GM18868 (cell line): ENCODE measurements around the gene RHEX.
A peak's percentile ranks its signal among the peaks of the same experiment; 100 is the strongest.

Experiments used
- ATAC-seq: cut with Tn5 transposase; IDR thresholded peaks from one replicate; pipeline ENCODE4 v1.9.1; 2021; ENCODE audit warnings: mild to moderate bottlenecking, moderate library complexity; ENCODE audit not compliant: unreplicated experiment

Gene RHEX

DNA sequence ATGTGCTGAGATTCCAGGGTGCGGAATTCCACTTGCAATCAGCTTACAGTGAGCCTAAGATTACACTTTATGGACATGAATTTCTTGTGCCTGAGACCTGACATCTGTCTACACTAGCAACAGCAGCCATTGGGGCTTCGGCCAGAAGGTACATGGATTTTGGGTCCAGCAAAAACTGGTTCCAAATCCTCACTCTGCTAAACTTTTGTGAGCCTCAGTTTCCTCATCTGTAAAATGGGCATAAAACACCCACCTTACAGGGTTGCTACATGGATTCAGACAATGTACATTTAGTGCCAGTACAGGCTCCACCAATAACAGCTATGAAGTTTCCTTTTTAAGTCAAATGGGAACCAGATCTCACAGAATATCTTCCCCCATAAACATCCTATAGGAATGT is 30.8 kb downstream of the RHEX start:
- no peak for ATAC-seq

DNA sequence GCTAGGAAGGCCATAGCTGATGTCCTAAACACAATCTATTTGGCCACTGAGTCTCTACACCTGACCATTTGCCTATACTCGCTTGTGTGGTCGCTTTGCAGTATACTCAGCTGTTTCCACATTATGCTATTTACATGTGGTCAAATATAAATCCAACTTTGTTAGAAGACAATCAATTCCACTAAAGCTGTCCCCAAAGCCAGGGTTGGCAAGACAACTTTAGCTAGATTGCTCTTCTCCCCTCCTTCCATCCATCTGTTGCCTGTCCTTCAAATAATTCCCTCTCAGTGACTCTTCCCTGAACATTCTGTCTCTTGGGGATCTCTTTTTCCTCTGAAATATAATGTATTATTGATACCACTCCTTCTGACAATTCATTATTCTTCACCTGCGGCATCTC is 34.1 kb downstream of the RHEX start:
- no peak for ATAC-seq

DNA sequence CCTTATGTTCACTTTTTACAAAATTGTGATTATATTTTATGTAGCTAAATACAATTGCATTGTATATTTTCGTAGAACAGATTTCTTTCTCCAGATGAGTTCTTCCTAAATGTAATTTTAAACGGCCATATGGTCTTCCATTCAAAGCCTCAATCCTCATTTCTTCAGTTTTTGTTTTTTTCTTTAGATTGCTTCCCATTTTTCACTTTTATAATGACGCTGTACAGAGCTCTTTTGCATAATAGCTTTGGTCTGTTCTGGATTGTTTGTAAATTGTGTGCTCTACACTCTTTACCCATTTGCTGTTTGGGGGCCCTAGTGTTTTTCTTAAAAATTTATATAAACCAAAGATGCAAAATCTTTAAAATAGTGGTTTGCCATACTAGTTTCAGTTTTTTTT is 36.4 kb downstream of the RHEX start:
- ATAC-seq, result no peak

DNA sequence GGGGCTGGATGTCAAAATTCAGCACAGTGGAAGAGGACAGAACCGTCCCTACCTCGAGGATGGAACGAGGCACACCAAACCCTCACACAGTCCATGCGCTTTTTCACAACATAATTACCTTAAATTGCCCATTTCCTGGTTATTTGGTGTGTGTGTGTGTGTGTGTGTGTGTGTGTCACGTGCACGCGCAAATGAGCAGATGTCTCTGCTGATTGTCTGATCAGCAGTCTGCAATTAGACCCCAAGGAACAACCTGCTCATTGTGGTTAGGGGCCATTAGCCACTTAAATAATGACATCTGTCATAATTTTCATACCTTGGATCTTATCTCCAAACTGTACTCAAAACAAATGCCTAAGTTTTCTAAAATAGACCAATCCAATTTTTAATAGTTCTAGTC is 41.1 kb downstream of the RHEX start:
- ATAC-seq, result no peak

DNA sequence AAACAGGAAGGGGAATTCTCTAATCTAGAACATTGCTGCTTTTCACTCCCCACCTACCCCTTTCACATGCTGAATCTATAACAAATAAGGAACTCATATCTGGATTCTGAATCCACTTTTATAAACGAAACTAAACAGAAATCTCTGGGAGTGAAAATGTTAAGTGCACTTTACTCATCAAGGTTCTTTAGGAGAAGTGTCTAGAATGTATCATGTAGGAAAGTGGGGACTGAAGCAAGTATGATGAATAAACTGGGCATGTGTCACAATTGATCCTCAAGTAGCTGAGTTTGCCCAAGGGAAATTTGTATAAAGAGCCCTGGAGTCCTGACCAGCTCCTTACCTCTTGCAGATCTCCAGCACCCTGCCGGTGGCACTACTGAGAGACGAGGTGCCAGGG is 44.4 kb downstream of the RHEX start:
- no peak for ATAC-seq

DNA sequence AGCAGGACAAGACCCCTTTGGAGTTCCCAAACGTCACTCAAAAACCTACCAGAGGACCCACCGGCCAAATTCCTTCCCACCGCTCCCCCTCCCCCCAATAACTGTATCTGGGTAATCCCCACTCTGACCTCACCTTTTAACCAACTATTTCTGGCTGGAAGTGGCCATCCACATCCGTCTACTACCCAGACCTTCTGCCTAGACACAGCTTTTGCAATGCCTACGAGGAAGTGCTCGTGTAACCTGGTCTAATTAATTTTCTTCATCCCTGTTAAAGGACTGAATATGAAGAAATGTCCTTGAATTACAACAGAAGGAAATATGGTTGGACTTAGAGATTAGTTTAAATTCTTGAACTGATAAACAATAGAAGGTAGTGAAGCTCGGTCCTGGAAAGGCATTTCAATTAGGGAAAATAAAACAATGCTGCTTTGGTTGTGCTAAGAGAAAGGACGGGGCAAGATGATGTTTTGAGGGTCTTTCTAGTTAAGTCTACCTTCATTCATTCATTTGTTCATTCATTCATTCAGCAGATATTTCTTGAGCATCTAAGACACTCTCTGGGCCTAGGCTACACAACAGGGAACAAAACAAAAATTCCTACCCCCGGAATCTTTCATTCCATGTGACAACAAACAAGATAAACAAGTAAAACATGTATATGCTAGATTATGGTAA is 45.4 kb downstream of the RHEX start:
- no peak for ATAC-seq

DNA sequence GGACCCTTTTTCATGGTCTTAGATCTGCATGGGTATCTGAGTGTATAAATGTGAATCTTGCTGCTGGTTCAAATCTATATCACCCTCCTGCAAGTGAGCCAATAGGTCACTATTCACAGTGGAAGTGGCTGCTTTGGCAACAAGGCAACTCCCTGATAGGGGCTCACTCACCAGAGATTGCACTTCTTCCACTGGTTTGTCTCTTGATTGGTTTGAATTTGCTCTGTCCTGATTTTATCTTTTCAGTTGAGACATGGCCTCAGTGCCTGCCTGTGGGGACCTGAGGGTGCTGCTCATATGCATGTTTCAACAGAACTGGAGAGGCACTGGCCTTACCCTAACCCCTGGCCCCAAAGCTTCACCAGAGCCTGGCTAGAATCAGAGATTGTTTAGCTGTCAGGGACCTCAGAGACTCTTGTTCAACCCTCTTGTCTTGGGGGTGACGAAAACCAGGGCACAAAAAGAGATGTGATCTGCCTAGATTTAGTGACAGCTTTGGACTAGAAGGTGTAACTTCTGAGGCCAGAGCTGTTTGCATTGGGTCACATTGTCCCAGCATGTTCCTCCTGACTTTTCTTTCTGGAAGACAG is 47.3 kb downstream of the RHEX start:
- ATAC-seq, result no peak

DNA sequence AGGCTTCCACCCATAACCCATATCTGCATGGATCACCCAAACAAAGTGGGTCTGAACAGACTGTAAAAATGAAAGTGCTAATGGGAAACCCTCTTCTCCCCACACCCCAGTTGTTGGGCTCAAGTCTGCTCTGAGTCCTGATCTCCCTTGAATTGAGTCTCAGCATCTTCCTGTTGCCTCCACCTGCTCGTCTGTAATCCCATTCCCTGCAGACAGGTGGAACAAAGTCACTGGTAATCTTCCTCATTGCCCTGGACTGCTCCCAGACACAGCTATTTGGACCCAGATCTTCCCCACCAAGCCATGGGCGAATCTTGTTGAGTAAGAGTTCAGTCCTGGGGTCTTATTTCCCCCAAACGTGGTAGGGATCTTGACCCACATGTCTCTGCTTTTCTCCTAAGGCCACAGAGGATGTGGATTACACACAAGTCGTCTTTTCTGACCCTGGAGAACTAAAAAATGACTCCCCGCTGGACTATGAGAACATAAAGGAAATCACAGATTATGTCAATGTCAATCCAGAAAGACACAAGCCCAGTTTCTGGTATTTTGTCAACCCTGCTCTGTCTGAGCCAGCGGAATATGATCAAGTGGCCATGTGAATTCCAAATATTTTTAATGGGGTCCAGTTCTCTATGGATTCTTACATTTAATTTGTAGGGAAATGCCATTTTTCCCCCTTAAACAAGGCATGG is 48.5 kb downstream of the RHEX start:
- no peak for ATAC-seq

DNA sequence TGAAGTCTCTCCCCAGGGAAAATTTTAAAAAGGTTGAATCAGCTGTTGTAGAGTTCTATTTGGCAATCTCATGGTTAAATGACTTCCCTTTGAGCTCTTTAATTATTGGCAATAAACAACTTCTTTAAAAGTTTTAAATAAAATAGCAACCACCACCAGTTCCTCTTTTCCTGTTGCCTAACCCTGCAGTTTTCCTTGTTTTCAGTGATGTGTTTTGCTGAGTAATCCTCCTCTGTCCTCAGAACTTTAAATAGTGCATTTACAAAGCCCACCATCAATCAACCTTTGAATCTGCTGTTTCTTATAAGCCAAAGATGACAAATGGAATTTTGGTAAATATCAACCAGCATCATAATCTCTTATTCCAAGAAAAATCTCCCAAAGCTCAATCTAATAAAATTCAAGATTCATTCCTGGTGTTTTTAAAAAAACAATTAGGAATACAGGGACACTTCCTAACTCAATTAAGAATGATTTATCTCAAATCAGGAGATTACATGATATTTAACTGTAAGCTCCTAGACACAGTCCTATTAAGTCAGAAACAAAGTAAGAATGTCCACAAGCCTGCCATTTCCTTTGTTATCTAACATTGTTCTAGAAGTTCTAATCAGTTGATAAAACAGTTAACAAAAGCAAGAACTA is 49.4 kb downstream of the RHEX start:
- ATAC-seq, result no peak

DNA sequence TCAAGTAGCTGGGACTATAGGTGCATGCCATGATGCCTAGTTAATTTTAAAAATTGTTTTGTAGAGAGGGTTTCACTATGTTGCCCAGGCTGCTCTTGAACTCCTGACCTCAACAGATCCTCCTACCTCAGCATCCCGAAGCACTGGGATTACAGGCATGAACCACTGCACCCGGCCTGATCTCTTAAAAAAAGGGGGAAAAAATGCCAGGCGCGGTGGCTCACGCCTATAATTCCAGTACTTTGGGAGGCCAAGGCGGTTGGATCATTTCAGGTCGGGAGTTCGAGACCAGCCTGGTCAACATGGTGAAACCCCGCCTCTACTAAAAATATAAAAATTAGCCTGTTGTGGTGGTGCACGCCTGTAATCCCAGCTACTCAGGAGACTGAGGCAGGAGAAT is 51.0 kb downstream of the RHEX start:
- no peak for ATAC-seq

DNA sequence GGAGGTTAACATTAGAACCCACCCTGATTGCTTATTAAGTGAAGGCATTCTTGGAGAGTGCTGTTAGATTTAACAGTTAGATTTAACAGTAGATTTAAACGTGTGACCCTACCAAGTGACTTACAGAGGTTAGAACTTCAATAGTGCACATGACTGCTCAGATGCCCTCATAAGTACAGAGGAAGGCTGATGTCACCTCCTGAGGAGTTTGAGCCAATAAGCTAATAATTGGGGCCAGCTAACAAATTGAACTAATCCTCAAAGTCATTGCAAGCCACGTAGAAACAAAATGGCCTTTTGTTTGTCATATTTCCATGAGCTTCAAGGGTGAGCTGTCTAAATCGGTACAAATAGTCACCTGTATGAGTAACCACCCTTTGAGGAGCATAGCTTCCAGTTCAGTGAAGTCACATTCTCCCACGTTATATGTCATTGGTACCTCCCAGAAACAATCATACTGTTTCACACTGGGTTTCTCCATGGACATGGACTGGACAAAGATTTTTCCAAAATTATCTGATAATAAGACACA is 52.6 kb downstream of the RHEX start:
- no peak for ATAC-seq

DNA sequence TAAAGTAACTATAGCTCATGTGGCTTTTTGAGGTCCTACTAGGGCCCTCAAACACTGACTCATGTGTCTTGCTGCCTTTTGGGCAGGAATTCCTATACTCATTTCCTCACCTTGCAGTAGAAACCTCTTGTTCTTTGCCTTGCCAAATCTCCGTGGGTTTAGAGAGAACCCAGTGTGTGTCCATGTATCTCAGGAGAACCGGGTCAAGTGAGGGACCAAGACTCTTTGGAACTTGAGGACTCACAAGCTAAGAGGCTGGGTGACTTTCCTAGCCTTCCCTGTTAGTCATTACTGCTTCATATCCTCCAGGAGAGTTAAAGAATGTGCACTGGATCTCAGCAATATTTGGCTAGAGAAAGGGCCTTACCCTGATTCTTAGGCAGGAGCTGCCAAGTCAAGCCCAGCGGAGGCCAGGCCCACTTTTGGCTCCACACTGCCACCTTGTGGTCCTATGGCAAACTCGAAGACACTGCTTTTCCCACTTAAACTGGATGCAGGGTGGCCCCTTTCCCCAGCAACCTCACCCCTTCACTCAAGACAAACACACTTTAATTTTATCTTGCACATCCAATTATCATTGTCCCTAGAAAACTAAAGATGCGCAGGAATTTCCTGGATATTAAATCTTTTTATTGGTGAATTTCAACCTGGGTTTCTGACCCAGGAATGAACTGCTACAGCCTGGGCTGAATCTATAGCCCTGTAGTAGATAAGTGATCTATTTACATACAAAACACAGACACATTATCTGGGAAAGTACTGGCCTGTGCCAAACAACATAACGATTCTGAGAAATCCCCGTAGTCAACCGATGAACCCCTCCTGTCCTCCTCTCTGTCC is 53.6 kb downstream of the RHEX start:
- peak; percentile 58 for ATAC-seq

DNA sequence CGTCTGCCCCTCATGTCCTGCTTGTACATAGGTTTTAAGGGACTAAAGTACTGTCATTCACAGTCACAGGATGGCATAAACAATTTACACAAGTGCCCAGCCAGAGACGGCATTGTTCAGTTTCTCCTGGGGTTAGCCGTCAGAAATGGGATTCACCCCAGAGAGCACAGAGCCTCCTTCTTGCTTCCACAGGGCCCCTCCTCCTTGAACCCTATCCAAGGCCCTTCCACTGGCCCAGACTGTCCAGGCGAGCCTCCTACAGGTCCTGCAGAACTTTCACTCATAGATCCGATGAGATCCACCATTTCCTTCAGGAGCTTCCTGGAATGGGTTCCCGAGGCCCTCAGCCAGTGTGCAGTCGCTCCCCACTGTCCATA is 54.2 kb downstream of the RHEX start:
- ATAC-seq, result no peak

DNA sequence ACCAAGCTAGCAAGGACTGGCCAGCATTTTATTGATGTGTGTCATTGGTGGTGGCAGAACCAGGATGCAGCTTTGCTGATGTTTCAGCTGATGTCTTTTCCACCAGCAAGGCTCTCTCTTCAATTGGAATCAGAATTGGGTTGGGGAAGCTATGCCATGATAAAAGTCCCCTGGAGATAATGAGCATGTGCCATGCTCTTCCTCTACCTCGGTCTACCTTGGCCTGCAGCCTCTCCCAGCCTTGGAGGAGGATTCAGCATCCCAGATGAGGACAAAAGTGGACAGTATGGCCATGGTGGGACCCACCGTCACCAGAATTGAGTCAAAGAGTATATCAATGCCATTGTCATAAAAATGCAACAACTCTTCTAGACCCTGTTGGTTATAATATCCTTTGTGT is 55.7 kb downstream of the RHEX start:
- ATAC-seq, result no peak

DNA sequence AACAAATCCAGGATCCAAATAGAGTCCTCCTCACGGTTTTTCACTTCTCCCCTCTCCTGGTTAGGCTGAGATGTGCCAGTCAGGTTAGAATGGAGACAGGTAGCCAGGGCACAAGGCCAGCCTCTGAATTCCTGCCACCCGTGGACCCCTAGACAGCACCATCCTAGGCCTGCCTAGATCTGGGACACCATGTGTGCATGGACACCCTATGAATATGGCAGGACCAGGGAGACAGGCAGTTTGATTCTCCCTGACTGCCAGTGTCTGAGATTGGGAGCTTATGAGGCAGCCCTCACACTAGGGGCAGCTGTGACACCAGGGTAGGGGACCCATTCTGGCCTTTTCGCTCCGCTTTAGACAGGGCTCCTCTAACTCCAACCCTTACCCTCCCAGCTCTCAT is 56.7 kb downstream of the RHEX start:
- ATAC-seq, result no peak

DNA sequence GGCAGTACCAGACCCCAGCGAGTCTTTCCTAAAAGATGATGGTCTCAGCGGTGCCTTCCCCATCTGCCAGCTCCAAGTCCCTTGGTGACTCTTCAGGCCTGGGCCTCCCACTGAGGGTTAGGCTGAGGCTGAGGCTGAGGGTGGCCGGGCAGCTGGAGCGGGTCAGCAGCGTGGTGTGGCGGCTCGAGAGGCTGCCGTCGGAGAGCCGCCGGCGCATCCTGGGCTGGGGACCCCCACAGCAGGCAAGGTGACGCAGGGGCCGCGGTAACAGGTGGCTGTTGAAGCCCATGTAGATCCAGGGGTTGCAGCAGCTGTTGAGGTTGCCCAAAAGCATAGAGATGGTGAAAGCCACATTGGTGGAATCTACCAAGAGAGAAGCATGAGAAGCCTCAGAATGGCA is 57.2 kb downstream of the RHEX start:
- no peak for ATAC-seq

DNA sequence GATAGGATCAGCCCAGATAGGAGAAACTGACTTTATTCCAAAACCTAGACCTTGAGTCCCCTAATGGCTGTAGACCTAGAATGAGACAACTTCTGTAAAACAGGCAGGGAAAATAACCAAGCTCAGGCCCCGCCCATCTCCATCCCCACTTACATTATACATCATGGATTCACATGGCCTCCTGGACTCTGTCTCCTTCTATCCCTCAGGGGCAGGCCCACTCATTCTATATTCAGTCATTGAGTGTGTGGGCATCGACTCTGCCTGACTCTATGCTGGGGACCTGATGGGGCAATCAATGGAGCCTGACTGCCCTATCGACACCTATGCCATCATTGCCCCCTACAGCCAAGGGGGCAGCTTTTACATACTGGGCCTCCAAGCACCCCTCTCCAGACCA is 57.8 kb downstream of the RHEX start:
- no peak for ATAC-seq

DNA sequence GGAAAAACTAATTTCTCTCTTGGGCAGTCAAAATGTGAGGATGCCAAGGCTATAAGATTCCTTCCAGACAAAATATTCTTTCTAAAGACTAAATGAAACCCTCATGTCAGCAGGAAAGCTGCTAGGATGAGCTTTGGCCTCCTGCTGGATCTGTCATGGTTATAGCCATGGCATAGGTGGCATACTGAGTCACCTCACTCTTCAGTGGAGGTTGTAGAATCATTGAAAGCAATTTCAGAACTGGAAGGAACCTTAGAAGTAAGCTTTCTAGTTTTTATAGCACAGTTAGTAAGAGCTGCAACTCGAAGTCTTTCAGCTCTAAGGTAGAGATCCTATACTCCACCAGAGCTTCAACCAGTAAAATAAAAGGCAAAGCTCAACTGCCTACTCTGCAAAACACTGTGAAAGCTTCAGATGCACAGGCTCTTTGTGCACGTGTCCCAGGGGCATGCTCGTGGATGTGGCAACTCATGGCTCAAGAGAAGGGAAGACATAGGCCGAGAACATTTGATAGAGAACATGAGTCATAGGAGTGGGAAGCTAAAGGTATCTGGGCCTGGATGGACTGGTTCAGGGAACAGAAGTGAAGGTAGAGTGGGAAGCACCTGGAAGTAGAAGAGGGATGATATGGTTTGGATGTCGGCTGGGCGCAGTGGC is 58.4 kb downstream of the RHEX start:
- ATAC-seq, result no peak

DNA sequence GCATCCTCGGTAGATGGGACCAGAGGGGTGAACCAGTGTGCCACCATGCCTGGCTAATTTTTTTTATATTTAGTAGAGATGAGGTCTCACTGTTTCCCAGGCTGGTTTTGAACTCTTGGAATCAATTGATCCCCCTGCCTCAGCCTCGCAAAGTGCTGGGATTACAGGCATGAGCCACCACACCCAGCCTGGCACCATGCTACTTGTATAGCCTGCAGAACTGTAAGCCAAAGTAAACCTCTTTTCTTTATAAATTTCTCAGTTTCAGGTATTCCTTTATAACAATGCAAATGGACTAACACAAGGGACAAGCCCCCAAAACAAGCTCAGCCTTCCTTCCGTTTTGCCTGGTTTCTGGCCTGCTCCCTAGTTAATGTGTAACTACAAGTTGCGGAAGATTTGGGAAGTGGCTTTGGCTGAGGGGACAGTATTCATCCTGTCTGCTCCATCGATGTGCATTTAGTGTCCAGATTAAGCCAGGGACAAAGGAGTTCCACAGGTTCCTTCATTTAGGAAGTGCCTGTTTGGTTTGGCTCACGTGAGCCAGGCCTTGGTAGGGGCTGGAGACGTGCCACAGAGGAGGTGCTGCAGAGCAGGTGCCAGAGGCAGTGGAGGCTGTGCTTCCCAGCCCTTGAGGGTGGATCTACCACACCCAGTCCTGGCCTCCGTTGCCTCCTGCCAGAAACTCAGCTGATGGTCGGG is 59.8 kb downstream of the RHEX start:
- no peak for ATAC-seq
